Progenitor cell of endocrine pancreas (in vitro differentiated cells): Measurements from ENCODE around the gene TEX11. TPM values are rescaled to one million over a fixed set of nuclear protein-coding genes. Genes with fewer than 3 reads are reported as not detected.
A peak's percentile ranks its signal among the peaks of the same experiment; 100 is the strongest.

Source experiments
- DNase-seq: peaks from one replicate; pipeline ENCODE4 v3.0.0; 2021; ENCODE audit warnings: low spot score; ENCODE audit not compliant: unreplicated experiment
- H3K27ac Mint-ChIP-seq: 2 replicates; pipeline ENCODE4 v1.8.0; 2021; ENCODE audit warnings: mild to moderate bottlenecking, moderate library complexity, mixed read lengths
- H3K27me3 Mint-ChIP-seq: 2 replicates; pipeline ENCODE4 v1.8.0; 2021; ENCODE audit warnings: mixed read lengths
- H3K36me3 Mint-ChIP-seq: 2 replicates; pipeline ENCODE4 v1.8.0; 2022; ENCODE audit warnings: mixed read lengths; ENCODE audit not compliant: insufficient read depth
- H3K4me1 Mint-ChIP-seq: 2 replicates; pipeline ENCODE4 v1.8.0; 2021; ENCODE audit warnings: low read depth, mixed read lengths
- H3K4me3 Mint-ChIP-seq: 2 replicates; pipeline ENCODE4 v1.8.0; 2021; ENCODE audit warnings: low read depth, mild to moderate bottlenecking, moderate library complexity, mixed read lengths
- H3K9me3 Mint-ChIP-seq: 2 replicates; pipeline ENCODE4 v1.8.0; 2021; ENCODE audit warnings: low read depth, mixed read lengths
- CTCF ChIP-seq: fragments of 200-600 bp; sonication (generic); IDR thresholded peaks from one replicate; pipeline ENCODE4 v1.5.0; 2021; ENCODE audit warnings: antibody characterized with exemption, mild to moderate bottlenecking; ENCODE audit not compliant: unreplicated experiment
- total RNA-seq: library from RNA; stranded (reverse); gene quantifications from 2 replicates; pipeline ENCODE4 v1.2.1, GENCODE V29; 2021

TEX11 gene
- total RNA-seq, 1 donor from 2014 or later = 6.5 TPM

- H3K36me3 Mint-ChIP-seq = peaks cover 3% of the 10 kb centered on the region
- peak overlapping the region; percentile 91 for H3K27ac Mint-ChIP-seq
- H3K27me3 Mint-ChIP-seq = no peaks in the 10 kb centered on the region
- H3K4me3 Mint-ChIP-seq = peak overlapping the region; percentile 63
- no peak for DNase-seq
- no peak for TF ChIP-seq CTCF
- H3K4me1 Mint-ChIP-seq = peaks cover 19% of the 10 kb centered on the region
- H3K9me3 Mint-ChIP-seq = peaks cover 16% of the 10 kb centered on the region
These were observed 353.6 kb downstream of the TEX11 start for GRCh38 chrX:70554948-70555347.

DNA sequence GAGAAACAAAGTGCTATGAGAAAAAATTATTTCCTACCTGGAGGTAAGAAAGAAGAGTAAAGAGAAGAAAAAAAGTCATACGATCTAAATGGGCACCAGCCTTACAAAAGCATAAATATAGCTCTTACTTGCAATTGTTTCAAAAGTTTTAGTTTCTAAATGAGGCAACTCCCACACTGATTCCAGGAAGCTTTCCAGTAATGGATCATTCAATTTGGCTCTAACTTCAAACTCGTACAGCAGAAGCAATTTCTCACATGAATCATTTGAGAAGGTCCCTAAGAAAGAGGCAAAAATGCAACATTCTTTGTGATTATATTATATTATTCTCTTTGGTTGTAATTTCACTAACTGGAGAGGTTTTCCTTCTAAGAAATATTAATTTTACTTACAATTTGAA is 354.0 kb downstream of the TEX11 start:
- peaks cover 19% of the 10 kb centered on the region for H3K4me1 Mint-ChIP-seq
- no peaks in the 10 kb centered on the region for H3K27me3 Mint-ChIP-seq
- no peak for DNase-seq
- H3K4me3 Mint-ChIP-seq = peak overlapping the region; percentile 63
- peaks cover 3% of the 10 kb centered on the region for H3K36me3 Mint-ChIP-seq
- H3K27ac Mint-ChIP-seq = peak overlapping the region; percentile 91
- no peak for TF ChIP-seq CTCF
- H3K9me3 Mint-ChIP-seq = peaks cover 17% of the 10 kb centered on the region

GRCh38 chrX:70554081-70554480 is 354.4 kb downstream of the TEX11 start:
- Mint-ChIP-seq H3K27me3 (no peaks in the 10 kb centered on the region), H3K4me1 (peaks cover 19% of the 10 kb centered on the region), H3K27ac (no peak overlapping the region), H3K9me3 (peaks cover 17% of the 10 kb centered on the region), H3K4me3 (peak overlapping the region; percentile 63), H3K36me3 (peaks cover 3% of the 10 kb centered on the region)
- TF ChIP-seq CTCF = peak; percentile 20
- no peak for DNase-seq

GRCh38 chrX:70553516-70553915 is 355.0 kb downstream of the TEX11 start:
- no peak for TF ChIP-seq CTCF

DNA sequence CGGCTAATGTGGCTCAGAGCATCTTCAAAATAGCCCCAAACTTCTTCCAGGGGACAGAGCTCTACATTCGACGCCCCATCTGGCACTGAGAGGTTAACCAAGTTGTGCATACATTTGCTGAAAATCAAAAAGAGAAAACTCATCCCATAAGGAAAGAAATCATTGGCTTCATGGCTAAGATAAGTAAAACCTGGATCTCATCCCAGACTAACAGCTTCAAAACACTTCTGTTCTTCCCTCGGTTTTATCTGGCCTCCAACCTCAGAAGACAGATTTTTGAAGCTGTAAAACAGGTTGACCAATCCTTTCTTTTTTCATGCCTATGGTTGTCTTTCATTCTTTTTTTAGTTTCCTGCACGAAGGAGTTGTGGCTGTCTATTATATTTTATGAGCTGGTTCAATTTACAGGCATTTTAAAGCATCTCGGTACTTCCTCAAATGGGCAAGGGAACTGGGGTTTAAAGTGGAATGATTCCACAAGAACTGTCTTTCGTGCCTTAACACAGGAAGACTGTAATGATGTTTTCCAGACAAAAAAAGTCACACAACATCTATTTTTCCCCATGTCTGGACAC is 356.3 kb downstream of the TEX11 start:
- DNase-seq = no peak
- Mint-ChIP-seq H3K27me3 (no peaks in the 10 kb centered on the region), H3K4me1 (peaks cover 19% of the 10 kb centered on the region), H3K36me3 (peaks cover 3% of the 10 kb centered on the region), H3K4me3 (no peak overlapping the region), H3K9me3 (peaks cover 11% of the 10 kb centered on the region), H3K27ac (no peak overlapping the region)
- TF ChIP-seq CTCF = no peak

More at GRCh38 chrX:70553516-70553915, 355.0 kb downstream of the TEX11 start:
- H3K27ac Mint-ChIP-seq = no peak overlapping the region
- H3K9me3 Mint-ChIP-seq = peaks cover 15% of the 10 kb centered on the region
- no peak for DNase-seq
- H3K4me1 Mint-ChIP-seq = peaks cover 19% of the 10 kb centered on the region
- H3K27me3 Mint-ChIP-seq = no peaks in the 10 kb centered on the region
- peaks cover 3% of the 10 kb centered on the region for H3K36me3 Mint-ChIP-seq
- peak overlapping the region; percentile 63 for H3K4me3 Mint-ChIP-seq
